PC-3 (cell line): ENCODE data around the gene DPM3.

Source experiments
- EZH2 ChIP-seq: fragments of 300-600 bp; sonication (generic); IDR thresholded peaks from one replicate; pipeline ENCODE4 v1.6.1; 2017; ENCODE audit warnings: antibody characterized with exemption, mild to moderate bottlenecking, low read length; ENCODE audit not compliant: unreplicated experiment
- EZH2phosphoT487 ChIP-seq: fragments of 300-600 bp; sonication (generic); IDR thresholded peaks from 2 replicates; pipeline ENCODE4 v1.6.1; 2018; ENCODE audit warnings: mild to moderate bottlenecking, antibody characterized with exemption, low read length, borderline replicate concordance
- TF ChIP-seq, protein P1 (sequence below): fragments of 300-600 bp; sonication (generic); conservative IDR thresholded peaks from 2 replicates; pipeline ENCODE4 v1.5.1; 2017; ENCODE audit warnings: antibody characterized with exemption, low read depth, mild to moderate bottlenecking, low read length

DNA sequence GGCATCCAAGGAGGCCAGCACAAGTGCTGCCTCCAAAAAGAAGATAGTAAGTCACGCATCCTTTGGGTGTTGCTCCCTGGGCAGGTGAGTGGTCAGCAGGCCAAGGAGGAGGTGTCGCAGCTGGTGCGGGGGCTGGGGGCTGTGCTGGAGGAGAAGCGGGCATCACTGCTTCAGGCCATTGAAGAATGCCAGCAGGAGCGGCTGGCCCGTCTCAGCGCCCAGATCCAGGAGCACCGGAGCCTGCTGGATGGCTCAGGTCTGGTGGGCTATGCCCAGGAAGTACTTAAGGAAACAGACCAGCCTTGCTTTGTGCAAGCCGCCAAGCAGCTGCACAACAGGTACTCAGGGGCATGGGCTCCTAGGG lies 37.6 kb upstream of the DPM3 start:
- no peak for TF ChIP-seq EZH2
- TF ChIP-seq, protein P1, sequence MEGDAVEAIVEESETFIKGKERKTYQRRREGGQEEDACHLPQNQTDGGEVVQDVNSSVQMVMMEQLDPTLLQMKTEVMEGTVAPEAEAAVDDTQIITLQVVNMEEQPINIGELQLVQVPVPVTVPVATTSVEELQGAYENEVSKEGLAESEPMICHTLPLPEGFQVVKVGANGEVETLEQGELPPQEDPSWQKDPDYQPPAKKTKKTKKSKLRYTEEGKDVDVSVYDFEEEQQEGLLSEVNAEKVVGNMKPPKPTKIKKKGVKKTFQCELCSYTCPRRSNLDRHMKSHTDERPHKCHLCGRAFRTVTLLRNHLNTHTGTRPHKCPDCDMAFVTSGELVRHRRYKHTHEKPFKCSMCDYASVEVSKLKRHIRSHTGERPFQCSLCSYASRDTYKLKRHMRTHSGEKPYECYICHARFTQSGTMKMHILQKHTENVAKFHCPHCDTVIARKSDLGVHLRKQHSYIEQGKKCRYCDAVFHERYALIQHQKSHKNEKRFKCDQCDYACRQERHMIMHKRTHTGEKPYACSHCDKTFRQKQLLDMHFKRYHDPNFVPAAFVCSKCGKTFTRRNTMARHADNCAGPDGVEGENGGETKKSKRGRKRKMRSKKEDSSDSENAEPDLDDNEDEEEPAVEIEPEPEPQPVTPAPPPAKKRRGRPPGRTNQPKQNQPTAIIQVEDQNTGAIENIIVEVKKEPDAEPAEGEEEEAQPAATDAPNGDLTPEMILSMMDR: no peak
- no peak for TF ChIP-seq EZH2phosphoT487
